GM12878 (cell line): ENCODE data around the gene REL. TPM values are rescaled to one million over a fixed set of nuclear protein-coding genes. Genes with fewer than 3 reads are reported as not detected.

Experiments used
- CHD4 ChIP-seq: fragments of 200-600 bp; sonication (generic); IDR thresholded peaks from 2 replicates; pipeline ENCODE4 v1.6.1; 2016; ENCODE audit warnings: mild to moderate bottlenecking
- FOXK2 ChIP-seq: fragments of 450-650 bp; IDR thresholded peaks from 2 replicates; pipeline ENCODE4 v1.6.1; 2017; ENCODE audit warnings: mild to moderate bottlenecking, moderate library complexity
- JUND ChIP-seq: IDR thresholded peaks from 2 replicates; pipeline ENCODE4 v1.6.1; 2012; ENCODE audit warnings: low read depth, mild to moderate bottlenecking, low read length, improper control_type of control experiment, moderate library complexity
- NFYA ChIP-seq: IDR thresholded peaks from 2 replicates; pipeline ENCODE4 v1.6.1; 2011; ENCODE audit warnings: low read depth, mild to moderate bottlenecking, low read length, improper control_type of control experiment, borderline replicate concordance
- NRF1 ChIP-seq: conservative IDR thresholded peaks from 2 replicates; pipeline ENCODE4 v1.6.1; 2011; ENCODE audit warnings: mild to moderate bottlenecking, low read depth, low read length, improper control_type of control experiment
- PML ChIP-seq: IDR thresholded peaks from 2 replicates; pipeline ENCODE4 v1.6.1; 2012; ENCODE audit warnings: low read length, inconsistent platforms
- RAD21 ChIP-seq: IDR thresholded peaks from 2 replicates; pipeline ENCODE4 v1.6.1; 2011; ENCODE audit warnings: mild to moderate bottlenecking, low read depth, low read length, moderate library complexity; ENCODE audit not compliant: insufficient read depth
- RB1 ChIP-seq: fragments of 450-650 bp; formaldehyde crosslinking; IDR thresholded peaks from 2 replicates; pipeline ENCODE4 v1.6.1; 2017; ENCODE audit warnings: mild to moderate bottlenecking, borderline replicate concordance
- RCOR1 ChIP-seq: conservative IDR thresholded peaks from 2 replicates; pipeline ENCODE4 v1.6.1; 2012; ENCODE audit warnings: low read depth, low read length, improper control_type of control experiment
- SREBF2 ChIP-seq: IDR thresholded peaks from 2 replicates; pipeline ENCODE4 v1.6.1; 2012; ENCODE audit warnings: mild to moderate bottlenecking, low read length
- TCF3 ChIP-seq: IDR thresholded peaks from 2 replicates; pipeline ENCODE4 v1.6.1; 2012; ENCODE audit warnings: low read depth, mild to moderate bottlenecking, low read length, borderline replicate concordance; ENCODE audit not compliant: insufficient read depth
- ZNF384 ChIP-seq: IDR thresholded peaks from 2 replicates; pipeline ENCODE4 v1.6.1; 2012; ENCODE audit warnings: low read depth, mild to moderate bottlenecking, low read length, improper control_type of control experiment, borderline replicate concordance
- ZSCAN29 ChIP-seq: fragments of 450-650 bp; IDR thresholded peaks from 2 replicates; pipeline ENCODE4 v1.6.1; 2017; ENCODE audit warnings: mild to moderate bottlenecking, moderate library complexity
- polyA plus RNA-seq, 11 experiments: library from polyadenylated mRNA; depleted of rRNA in 4 of 11; unstranded in 6 of 11; stranded (reverse) in 5 of 11; fragments of >200 nt; fragmentation: Nextera tagmentation in 4 of 11; fragmentation: Illumina TruSeq in 1 of 11; extraction: Ambion mirVana in 4 of 11; extraction: Trizol in 1 of 11; gene quantifications; 1 replicate in 1 of 11; 2 replicates in 10 of 11; pipeline versions ENCODE4 v1.2.1 to v1.2.3, GENCODE V29; 2011 to 2016; ENCODE audit warnings: inconsistent platforms in 2 of 11, missing spikeins in 2 of 11, low read depth in 1 of 11
- total RNA-seq, 4 experiments: library from RNA; depleted of rRNA in 3 of 4; stranded (reverse); fragments of >200 nt in 3 of 4; fragmentation: Illumina TruSeq in 1 of 4; extraction: Trizol in 1 of 4; gene quantifications; 2 replicates each; pipeline versions ENCODE4 v1.2.1 to v1.2.3, GENCODE V29; 2013 to 2021
- TF ChIP-seq, protein P1 (sequence below): fragments of 450-650 bp; IDR thresholded peaks from 2 replicates; pipeline ENCODE4 v1.6.1; 2017; ENCODE audit warnings: mild to moderate bottlenecking, moderate library complexity
- TF ChIP-seq, protein P2 (sequence below): fragments of 450-650 bp; IDR thresholded peaks from 2 replicates; pipeline ENCODE4 v1.6.1; 2017; ENCODE audit warnings: mild to moderate bottlenecking, moderate library complexity
- TF ChIP-seq, protein P3 (sequence below): IDR thresholded peaks from 2 replicates; pipeline ENCODE4 v1.6.1; 2012; ENCODE audit warnings: improper control_type of control experiment, low read depth, low read length; ENCODE audit not compliant: insufficient replicate concordance

REL gene
- total and polyA plus RNA-seq, 10 of the 15 experiments (the other 5 are each of a cell fraction or from before 2014, with no cell fraction given): 6.3 to 52.4 (median 26.6) TPM

DNA sequence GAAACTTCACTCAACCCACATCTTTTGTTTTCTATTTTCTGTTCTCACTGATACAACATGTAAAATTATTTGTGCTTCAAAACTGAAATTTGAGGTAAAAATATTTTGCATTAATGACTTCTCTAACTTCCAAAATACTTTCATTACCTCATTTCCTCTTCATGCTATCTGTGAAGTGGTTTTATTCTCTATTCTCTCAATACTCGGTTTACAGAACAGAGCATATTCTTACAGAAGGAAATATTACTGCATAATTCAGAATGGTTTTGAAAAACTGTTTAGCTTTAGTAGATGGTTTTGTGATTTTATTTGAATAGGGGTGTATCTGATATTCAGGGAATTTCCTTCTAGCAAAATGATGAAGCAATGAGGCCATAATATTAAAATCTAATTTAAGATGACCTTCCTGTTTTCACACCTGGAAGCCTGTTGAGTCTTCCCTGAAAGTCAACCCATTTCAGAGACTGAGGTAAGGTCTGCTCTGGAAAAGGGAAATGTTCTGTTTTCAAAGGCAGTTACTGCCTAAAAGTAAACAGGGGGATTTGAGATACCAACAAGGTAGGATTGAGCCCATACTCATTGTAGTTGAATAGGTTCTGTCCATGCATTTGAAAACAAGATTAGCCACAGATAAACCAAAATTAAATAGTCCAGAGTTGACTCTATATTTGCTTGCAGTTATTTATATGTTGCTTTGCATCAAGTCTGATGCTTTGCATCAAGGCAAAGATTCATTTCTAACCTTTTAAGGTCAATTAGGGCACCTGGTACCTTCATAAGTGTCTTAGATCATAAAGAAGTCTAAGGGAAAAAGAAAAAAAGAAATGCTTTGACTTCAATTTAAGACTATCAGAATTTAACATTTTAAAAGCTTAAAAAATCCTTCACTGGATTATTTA, 85.4 kb downstream of the REL start (continued):
- TF ChIP-seq, protein P1, sequence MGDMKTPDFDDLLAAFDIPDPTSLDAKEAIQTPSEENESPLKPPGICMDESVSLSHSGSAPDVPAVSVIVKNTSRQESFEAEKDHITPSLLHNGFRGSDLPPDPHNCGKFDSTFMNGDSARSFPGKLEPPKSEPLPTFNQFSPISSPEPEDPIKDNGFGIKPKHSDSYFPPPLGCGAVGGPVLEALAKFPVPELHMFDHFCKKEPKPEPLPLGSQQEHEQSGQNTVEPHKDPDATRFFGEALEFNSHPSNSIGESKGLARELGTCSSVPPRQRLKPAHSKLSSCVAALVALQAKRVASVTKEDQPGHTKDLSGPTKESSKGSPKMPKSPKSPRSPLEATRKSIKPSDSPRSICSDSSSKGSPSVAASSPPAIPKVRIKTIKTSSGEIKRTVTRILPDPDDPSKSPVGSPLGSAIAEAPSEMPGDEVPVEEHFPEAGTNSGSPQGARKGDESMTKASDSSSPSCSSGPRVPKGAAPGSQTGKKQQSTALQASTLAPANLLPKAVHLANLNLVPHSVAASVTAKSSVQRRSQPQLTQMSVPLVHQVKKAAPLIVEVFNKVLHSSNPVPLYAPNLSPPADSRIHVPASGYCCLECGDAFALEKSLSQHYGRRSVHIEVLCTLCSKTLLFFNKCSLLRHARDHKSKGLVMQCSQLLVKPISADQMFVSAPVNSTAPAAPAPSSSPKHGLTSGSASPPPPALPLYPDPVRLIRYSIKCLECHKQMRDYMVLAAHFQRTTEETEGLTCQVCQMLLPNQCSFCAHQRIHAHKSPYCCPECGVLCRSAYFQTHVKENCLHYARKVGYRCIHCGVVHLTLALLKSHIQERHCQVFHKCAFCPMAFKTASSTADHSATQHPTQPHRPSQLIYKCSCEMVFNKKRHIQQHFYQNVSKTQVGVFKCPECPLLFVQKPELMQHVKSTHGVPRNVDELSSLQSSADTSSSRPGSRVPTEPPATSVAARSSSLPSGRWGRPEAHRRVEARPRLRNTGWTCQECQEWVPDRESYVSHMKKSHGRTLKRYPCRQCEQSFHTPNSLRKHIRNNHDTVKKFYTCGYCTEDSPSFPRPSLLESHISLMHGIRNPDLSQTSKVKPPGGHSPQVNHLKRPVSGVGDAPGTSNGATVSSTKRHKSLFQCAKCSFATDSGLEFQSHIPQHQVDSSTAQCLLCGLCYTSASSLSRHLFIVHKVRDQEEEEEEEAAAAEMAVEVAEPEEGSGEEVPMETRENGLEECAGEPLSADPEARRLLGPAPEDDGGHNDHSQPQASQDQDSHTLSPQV: peak; percentile 27; the same call in 1 of the 2 replicates
- TF ChIP-seq RB1 (no peak), ZSCAN29 (no peak), TCF3 (no peak), SREBF2 (no peak), RCOR1 (0 out of 2 replicates have a peak, but pooled peaks have one; percentile 46), NRF1 (no peak), JUND (no peak), FOXK2 (no peak), CHD4 (no peak), RAD21 (no peak), PML (peak; percentile 74), ZNF384 (0 out of 2 replicates have a peak, but pooled peaks have one; percentile 17), NFYA (no peak)
- TF ChIP-seq, protein P2, sequence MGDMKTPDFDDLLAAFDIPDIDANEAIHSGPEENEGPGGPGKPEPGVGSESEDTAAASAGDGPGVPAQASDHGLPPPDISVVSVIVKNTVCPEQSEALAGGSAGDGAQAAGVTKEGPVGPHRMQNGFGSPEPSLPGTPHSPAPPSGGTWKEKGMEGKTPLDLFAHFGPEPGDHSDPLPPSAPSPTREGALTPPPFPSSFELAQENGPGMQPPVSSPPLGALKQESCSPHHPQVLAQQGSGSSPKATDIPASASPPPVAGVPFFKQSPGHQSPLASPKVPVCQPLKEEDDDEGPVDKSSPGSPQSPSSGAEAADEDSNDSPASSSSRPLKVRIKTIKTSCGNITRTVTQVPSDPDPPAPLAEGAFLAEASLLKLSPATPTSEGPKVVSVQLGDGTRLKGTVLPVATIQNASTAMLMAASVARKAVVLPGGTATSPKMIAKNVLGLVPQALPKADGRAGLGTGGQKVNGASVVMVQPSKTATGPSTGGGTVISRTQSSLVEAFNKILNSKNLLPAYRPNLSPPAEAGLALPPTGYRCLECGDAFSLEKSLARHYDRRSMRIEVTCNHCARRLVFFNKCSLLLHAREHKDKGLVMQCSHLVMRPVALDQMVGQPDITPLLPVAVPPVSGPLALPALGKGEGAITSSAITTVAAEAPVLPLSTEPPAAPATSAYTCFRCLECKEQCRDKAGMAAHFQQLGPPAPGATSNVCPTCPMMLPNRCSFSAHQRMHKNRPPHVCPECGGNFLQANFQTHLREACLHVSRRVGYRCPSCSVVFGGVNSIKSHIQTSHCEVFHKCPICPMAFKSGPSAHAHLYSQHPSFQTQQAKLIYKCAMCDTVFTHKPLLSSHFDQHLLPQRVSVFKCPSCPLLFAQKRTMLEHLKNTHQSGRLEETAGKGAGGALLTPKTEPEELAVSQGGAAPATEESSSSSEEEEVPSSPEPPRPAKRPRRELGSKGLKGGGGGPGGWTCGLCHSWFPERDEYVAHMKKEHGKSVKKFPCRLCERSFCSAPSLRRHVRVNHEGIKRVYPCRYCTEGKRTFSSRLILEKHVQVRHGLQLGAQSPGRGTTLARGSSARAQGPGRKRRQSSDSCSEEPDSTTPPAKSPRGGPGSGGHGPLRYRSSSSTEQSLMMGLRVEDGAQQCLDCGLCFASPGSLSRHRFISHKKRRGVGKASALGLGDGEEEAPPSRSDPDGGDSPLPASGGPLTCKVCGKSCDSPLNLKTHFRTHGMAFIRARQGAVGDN: no peak
- TF ChIP-seq, protein P3, sequence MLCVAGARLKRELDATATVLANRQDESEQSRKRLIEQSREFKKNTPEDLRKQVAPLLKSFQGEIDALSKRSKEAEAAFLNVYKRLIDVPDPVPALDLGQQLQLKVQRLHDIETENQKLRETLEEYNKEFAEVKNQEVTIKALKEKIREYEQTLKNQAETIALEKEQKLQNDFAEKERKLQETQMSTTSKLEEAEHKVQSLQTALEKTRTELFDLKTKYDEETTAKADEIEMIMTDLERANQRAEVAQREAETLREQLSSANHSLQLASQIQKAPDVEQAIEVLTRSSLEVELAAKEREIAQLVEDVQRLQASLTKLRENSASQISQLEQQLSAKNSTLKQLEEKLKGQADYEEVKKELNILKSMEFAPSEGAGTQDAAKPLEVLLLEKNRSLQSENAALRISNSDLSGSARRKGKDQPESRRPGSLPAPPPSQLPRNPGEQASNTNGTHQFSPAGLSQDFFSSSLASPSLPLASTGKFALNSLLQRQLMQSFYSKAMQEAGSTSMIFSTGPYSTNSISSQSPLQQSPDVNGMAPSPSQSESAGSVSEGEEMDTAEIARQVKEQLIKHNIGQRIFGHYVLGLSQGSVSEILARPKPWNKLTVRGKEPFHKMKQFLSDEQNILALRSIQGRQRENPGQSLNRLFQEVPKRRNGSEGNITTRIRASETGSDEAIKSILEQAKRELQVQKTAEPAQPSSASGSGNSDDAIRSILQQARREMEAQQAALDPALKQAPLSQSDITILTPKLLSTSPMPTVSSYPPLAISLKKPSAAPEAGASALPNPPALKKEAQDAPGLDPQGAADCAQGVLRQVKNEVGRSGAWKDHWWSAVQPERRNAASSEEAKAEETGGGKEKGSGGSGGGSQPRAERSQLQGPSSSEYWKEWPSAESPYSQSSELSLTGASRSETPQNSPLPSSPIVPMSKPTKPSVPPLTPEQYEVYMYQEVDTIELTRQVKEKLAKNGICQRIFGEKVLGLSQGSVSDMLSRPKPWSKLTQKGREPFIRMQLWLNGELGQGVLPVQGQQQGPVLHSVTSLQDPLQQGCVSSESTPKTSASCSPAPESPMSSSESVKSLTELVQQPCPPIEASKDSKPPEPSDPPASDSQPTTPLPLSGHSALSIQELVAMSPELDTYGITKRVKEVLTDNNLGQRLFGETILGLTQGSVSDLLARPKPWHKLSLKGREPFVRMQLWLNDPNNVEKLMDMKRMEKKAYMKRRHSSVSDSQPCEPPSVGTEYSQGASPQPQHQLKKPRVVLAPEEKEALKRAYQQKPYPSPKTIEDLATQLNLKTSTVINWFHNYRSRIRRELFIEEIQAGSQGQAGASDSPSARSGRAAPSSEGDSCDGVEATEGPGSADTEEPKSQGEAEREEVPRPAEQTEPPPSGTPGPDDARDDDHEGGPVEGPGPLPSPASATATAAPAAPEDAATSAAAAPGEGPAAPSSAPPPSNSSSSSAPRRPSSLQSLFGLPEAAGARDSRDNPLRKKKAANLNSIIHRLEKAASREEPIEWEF: no peak
